ENCODE data around the gene TSPO2. TPM values are rescaled to one million over a fixed set of nuclear protein-coding genes. Genes with fewer than 3 reads are reported as not detected.

The TSPO2 gene
- total and polyA plus RNA-seq, 9 of the 15 experiments (the other 6 are each of a cell fraction or from before 2014, with no cell fraction given) = not detected

DNA sequence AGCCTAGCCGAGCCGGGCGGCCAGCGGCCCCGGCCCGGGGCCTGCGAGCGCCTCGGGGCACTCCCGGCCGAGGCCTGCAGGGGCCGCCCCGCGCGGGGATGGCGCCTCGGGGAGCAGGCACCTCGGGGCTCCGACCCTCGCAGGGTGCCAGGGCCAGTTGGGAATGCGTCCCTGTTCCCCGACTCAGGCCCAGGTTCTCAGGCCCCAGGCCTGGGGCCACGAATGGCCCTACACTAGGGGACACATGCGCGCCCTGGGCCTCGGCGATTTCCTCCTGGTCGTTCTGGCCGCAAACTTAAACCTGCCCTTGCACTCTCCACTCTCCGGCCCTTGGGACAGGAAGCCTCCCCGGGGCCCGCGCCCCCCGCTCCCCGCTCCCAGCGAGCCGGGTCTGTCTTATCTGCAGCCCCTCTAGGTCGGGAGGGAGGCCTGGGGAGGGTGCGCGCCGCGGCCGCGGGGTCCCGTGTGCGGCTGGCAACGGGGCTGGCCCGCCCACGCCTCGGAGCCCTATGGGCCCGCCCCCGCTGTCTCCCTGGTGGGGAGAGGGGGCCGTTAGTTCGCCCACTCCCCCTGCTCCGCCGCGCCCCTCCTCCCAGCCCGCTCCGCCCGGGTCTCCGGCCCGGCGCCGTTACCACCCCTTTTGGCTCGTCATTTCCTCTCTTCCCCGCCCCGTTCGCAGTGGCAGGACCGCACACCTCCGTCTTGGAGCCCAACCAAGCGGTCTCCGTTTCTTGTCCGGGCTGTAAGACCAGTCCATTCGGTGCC lies 31.1 kb downstream of the TSPO2 start (continued):
- TF ChIP-seq, protein P1, sequence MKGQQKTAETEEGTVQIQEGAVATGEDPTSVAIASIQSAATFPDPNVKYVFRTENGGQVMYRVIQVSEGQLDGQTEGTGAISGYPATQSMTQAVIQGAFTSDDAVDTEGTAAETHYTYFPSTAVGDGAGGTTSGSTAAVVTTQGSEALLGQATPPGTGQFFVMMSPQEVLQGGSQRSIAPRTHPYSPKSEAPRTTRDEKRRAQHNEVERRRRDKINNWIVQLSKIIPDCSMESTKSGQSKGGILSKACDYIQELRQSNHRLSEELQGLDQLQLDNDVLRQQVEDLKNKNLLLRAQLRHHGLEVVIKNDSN (CRISPR knock-in tag; IDR thresholded peaks at IDR 0.05) = no peak
- TF ChIP-seq, protein P2, sequence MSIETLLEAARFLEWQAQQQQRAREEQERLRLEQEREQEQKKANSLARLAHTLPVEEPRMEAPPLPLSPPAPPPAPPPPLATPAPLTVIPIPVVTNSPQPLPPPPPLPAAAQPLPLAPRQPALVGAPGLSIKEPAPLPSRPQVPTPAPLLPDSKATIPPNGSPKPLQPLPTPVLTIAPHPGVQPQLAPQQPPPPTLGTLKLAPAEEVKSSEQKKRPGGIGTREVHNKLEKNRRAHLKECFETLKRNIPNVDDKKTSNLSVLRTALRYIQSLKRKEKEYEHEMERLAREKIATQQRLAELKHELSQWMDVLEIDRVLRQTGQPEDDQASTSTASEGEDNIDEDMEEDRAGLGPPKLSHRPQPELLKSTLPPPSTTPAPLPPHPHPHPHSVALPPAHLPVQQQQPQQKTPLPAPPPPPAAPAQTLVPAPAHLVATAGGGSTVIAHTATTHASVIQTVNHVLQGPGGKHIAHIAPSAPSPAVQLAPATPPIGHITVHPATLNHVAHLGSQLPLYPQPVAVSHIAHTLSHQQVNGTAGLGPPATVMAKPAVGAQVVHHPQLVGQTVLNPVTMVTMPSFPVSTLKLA (conservative IDR thresholded peaks at IDR 0.05) = peak; percentile 40 to 69; a peak in 3 of 4 replicates
- TF ChIP-seq ZNF324 (CRISPR knock-in tag; IDR thresholded peaks at IDR 0.05) (no peak), KAT8 (IDR thresholded peaks at IDR 0.05; ENCODE audit: low read depth) (no peak), CBX5 (IDR thresholded peaks at IDR 0.05; ENCODE audit: borderline replicate concordance, low read depth) (no peak), HNRNPUL1 (IDR thresholded peaks at IDR 0.05; ENCODE audit: low read length) (no peak), ZNF764 (CRISPR knock-in tag; IDR thresholded peaks at IDR 0.05; ENCODE audit: low read depth) (no peak), U2AF1 (optimal IDR thresholded peaks at IDR 0.05; ENCODE audit: low read depth, low read length) (peak; percentile 67), POLR2AphosphoS2 (IDR thresholded peaks at IDR 0.05; ENCODE audit: low read length) (peak; percentile 73; the same call in 1 of the 2 replicates), FOXA3 (CRISPR knock-in tag; conservative IDR thresholded peaks at IDR 0.05 in 1 of 2, IDR thresholded peaks at IDR 0.05 in 1 of 2) (no peak; a peak in 1 of 4 replicates), HDAC2 (IDR thresholded peaks at IDR 0.05) (no peak), RB1 (IDR thresholded peaks at IDR 0.05; ENCODE audit: low read depth) (peak; percentile 75; the same call in 1 of the 2 replicates), ARID1B (IDR thresholded peaks at IDR 0.05) (no peak; the same call in 1 of the 2 replicates), IFI16 (CRISPR knock-in tag; IDR thresholded peaks at IDR 0.05) (no peak), POLR2B (IDR thresholded peaks at IDR 0.05; ENCODE audit: low read depth, partially characterized antibody) (peak; percentile 95), ZBED1 (IDR thresholded peaks at IDR 0.05) (0 out of 2 replicates have a peak, but pooled peaks have one; percentile 23), RCOR1 (IDR thresholded peaks at IDR 0.05; ENCODE audit: borderline replicate concordance in 1 of 2, low read depth in 2 of 2, low read length in 2 of 2) (no peak; a peak in 1 of 4 replicates), JUND (IDR thresholded peaks at IDR 0.05; ENCODE audit: borderline replicate concordance, low read depth, low read length) (peak; percentile 44), JUND (tag; IDR thresholded peaks at IDR 0.05; ENCODE audit: borderline replicate concordance, low read depth, low read length) (no peak; the same call in 2 of the 3 replicates)
- TF ChIP-seq, protein P3, sequence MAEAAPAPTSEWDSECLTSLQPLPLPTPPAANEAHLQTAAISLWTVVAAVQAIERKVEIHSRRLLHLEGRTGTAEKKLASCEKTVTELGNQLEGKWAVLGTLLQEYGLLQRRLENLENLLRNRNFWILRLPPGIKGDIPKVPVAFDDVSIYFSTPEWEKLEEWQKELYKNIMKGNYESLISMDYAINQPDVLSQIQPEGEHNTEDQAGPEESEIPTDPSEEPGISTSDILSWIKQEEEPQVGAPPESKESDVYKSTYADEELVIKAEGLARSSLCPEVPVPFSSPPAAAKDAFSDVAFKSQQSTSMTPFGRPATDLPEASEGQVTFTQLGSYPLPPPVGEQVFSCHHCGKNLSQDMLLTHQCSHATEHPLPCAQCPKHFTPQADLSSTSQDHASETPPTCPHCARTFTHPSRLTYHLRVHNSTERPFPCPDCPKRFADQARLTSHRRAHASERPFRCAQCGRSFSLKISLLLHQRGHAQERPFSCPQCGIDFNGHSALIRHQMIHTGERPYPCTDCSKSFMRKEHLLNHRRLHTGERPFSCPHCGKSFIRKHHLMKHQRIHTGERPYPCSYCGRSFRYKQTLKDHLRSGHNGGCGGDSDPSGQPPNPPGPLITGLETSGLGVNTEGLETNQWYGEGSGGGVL (CRISPR knock-in tag; IDR thresholded peaks at IDR 0.05) = no peak
- TF ChIP-seq, protein P4, sequence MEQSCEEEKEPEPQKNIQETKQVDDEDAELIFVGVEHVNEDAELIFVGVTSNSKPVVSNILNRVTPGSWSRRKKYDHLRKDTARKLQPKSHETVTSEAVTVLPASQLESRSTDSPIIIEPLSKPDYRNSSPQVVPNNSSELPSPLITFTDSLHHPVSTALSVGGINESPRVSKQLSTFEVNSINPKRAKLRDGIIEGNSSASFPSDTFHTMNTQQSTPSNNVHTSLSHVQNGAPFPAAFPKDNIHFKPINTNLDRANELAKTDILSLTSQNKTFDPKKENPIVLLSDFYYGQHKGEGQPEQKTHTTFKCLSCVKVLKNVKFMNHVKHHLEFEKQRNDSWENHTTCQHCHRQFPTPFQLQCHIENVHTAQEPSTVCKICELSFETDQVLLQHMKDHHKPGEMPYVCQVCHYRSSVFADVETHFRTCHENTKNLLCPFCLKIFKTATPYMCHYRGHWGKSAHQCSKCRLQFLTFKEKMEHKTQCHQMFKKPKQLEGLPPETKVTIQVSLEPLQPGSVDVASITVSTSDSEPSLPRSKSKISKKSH (CRISPR knock-in tag; IDR thresholded peaks at IDR 0.05) = no peak
- TF ChIP-seq, protein P5, sequence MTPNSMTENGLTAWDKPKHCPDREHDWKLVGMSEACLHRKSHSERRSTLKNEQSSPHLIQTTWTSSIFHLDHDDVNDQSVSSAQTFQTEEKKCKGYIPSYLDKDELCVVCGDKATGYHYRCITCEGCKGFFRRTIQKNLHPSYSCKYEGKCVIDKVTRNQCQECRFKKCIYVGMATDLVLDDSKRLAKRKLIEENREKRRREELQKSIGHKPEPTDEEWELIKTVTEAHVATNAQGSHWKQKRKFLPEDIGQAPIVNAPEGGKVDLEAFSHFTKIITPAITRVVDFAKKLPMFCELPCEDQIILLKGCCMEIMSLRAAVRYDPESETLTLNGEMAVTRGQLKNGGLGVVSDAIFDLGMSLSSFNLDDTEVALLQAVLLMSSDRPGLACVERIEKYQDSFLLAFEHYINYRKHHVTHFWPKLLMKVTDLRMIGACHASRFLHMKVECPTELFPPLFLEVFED (CRISPR knock-in tag; conservative IDR thresholded peaks at IDR 0.05) = no peak

Data from K562 (cell line).